Endothelial cell of umbilical vein (primary cell): ENCODE data around the gene HGFAC.

ENCODE experiments used
- EZH2 ChIP-seq: IDR thresholded peaks from 2 replicates; pipeline ENCODE4 v1.6.1; 2012; ENCODE audit warnings: borderline replicate concordance, low read depth, mild to moderate bottlenecking, moderate library complexity, low read length, inconsistent platforms; ENCODE audit not compliant: severe bottlenecking
- FOS ChIP-seq: IDR thresholded peaks from 2 replicates; pipeline ENCODE4 v1.6.1; 2011; ENCODE audit warnings: mild to moderate bottlenecking, low read length, moderate library complexity, borderline replicate concordance; ENCODE audit not compliant: insufficient read depth
- GATA2 ChIP-seq: IDR thresholded peaks from 2 replicates; pipeline ENCODE4 v1.7.0; 2011; ENCODE audit warnings: low read depth, mild to moderate bottlenecking, moderate library complexity, mixed read lengths, low read length; ENCODE audit not compliant: insufficient read length, insufficient read depth
- JUN ChIP-seq: IDR thresholded peaks from 2 replicates; pipeline ENCODE4 v1.6.1; 2011; ENCODE audit warnings: borderline replicate concordance, low read depth; ENCODE audit not compliant: insufficient read length, insufficient read depth
- MYC ChIP-seq: IDR thresholded peaks from one replicate; pipeline ENCODE4 v1.6.1; 2011; ENCODE audit warnings: mild to moderate bottlenecking, low read depth, low read length
- POLR2A ChIP-seq: IDR thresholded peaks from 2 replicates; pipeline ENCODE4 v1.6.1; 2012; ENCODE audit warnings: low read depth, mild to moderate bottlenecking, control low read depth, low read length
- POLR2AphosphoS5 ChIP-seq: IDR thresholded peaks from 2 replicates; pipeline ENCODE4 v1.6.1; 2012; ENCODE audit warnings: low read depth, mild to moderate bottlenecking, control low read depth, low read length, moderate library complexity; ENCODE audit not compliant: insufficient read depth
- TF ChIP-seq, protein P1 (sequence below), 2 donors: IDR thresholded peaks; 1 replicate in 1 of 2; 2 replicates in 1 of 2; pipeline ENCODE4 v1.5.1; 2011; ENCODE audit warnings: low read length in 2 of 2, mild to moderate bottlenecking in 2 of 2, moderate library complexity in 2 of 2, control low read depth in 1 of 2, inconsistent platforms in 1 of 2, low read depth in 1 of 2; ENCODE audit not compliant: insufficient read depth in 1 of 2; ENCODE audit errors: extremely low read depth in 1 of 2
- TF ChIP-seq, protein P2 (sequence below): IDR thresholded peaks from 2 replicates; pipeline ENCODE4 v1.6.1; 2011; ENCODE audit not compliant: insufficient read depth, insufficient read length

DNA sequence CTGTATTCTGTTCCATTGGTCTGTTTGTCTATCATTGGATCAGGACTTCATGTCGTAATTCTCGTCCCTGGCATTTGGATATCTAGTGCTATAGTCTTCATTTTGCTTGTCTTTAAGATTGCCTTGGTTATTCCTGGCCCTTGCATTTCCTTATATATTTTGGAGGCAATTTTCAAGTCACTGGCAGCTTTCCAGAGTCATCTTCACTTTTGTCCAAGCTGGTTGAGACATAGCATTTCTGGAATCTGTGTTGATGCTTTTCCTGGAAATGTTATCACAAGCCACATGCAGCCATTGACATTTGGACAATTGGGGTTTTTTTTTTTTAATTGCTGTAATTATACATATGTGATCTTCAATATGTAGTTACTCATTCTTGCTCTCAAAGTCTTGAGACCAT is 45.2 kb upstream of the HGFAC start:
- TF ChIP-seq, protein P1, sequence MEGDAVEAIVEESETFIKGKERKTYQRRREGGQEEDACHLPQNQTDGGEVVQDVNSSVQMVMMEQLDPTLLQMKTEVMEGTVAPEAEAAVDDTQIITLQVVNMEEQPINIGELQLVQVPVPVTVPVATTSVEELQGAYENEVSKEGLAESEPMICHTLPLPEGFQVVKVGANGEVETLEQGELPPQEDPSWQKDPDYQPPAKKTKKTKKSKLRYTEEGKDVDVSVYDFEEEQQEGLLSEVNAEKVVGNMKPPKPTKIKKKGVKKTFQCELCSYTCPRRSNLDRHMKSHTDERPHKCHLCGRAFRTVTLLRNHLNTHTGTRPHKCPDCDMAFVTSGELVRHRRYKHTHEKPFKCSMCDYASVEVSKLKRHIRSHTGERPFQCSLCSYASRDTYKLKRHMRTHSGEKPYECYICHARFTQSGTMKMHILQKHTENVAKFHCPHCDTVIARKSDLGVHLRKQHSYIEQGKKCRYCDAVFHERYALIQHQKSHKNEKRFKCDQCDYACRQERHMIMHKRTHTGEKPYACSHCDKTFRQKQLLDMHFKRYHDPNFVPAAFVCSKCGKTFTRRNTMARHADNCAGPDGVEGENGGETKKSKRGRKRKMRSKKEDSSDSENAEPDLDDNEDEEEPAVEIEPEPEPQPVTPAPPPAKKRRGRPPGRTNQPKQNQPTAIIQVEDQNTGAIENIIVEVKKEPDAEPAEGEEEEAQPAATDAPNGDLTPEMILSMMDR (IDR thresholded peaks at IDR 0.05; ENCODE audit: extremely low read depth in 1 of 2, insufficient read depth in 1 of 2, low read depth in 1 of 2, low read length in 2 of 2), result no peak
- TF ChIP-seq, protein P2, sequence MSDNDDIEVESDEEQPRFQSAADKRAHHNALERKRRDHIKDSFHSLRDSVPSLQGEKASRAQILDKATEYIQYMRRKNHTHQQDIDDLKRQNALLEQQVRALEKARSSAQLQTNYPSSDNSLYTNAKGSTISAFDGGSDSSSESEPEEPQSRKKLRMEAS, result no peak
- TF ChIP-seq POLR2A (no peak), JUN (no peak), POLR2AphosphoS5 (no peak), EZH2 (no peak), GATA2 (no peak), FOS (no peak), MYC (no peak)
